ENCODE data around the gene TAS1R3.

Gene TAS1R3

GRCh38 chr1:1295154-1295923 lies 35.7 kb upstream of the TAS1R3 start:
- DNase-seq (ENCODE audit: low read depth in 2 of 2) = no peak

- DNase-seq (ENCODE audit: low read depth in 2 of 2) = no peak
Observed at GRCh38 chr1:1296070-1297061, 34.7 kb upstream of the TAS1R3 start.

- DNase-seq (ENCODE audit: low read depth in 2 of 2) = no peak
Observed at GRCh38 chr1:1297802-1298424, 33.2 kb upstream of the TAS1R3 start.

- no peak for DNase-seq (ENCODE audit: low read depth in 2 of 2)
Observed at GRCh38 chr1:1298861-1299685, 32.0 kb upstream of the TAS1R3 start.

GRCh38 chr1:1299686-1300351 lies 31.3 kb upstream of the TAS1R3 start:
- no peak for DNase-seq (ENCODE audit: low read depth in 2 of 2)

- no peak for DNase-seq (ENCODE audit: low read depth in 2 of 2)
Observed at GRCh38 chr1:1300352-1300739, 30.7 kb upstream of the TAS1R3 start.

- DNase-seq (ENCODE audit: low read depth in 2 of 2) = no peak
Observed at GRCh38 chr1:1302006-1302430, 29.1 kb upstream of the TAS1R3 start.

- no peak for DNase-seq (ENCODE audit: low read depth in 2 of 2)
Observed at GRCh38 chr1:1302951-1303509, 28.1 kb upstream of the TAS1R3 start.

- no peak for DNase-seq (ENCODE audit: low read depth in 2 of 2)
Observed at GRCh38 chr1:1303736-1304135, 27.3 kb upstream of the TAS1R3 start.

- no peak for DNase-seq (ENCODE audit: low read depth in 2 of 2)
Observed at GRCh38 chr1:1304331-1305299, 26.5 kb upstream of the TAS1R3 start.

- DNase-seq (ENCODE audit: low read depth in 2 of 2) = peak; percentile 61 to 62
Observed at GRCh38 chr1:1305300-1306069, 25.6 kb upstream of the TAS1R3 start.

GRCh38 chr1:1306070-1306660 lies 24.9 kb upstream of the TAS1R3 start:
- DNase-seq (ENCODE audit: low read depth in 2 of 2) = no peak

- no peak for DNase-seq (ENCODE audit: low read depth in 2 of 2)
Observed at GRCh38 chr1:1306661-1307260, 24.3 kb upstream of the TAS1R3 start.

- DNase-seq (ENCODE audit: low read depth in 2 of 2) = no peak
Observed at GRCh38 chr1:1307261-1307922, 23.7 kb upstream of the TAS1R3 start.

- peak; percentile 68 to 81 for DNase-seq (ENCODE audit: low read depth in 2 of 2)
Observed at GRCh38 chr1:1307923-1308755, 22.9 kb upstream of the TAS1R3 start, which contains the start of the genes ACAP3 and PUSL1. Gene ACAP3, minus strand, starts transcription at chr1:1307930. Its CDS starts 115 bp downstream, at chr1:1307815. Gene PUSL1, plus strand, starts transcription at chr1:1308597. Its CDS starts 47 bp downstream, at chr1:1308644.

GRCh38 chr1:1308756-1309250 lies 22.3 kb upstream of the TAS1R3 start:
- no peak for DNase-seq (ENCODE audit: low read depth in 2 of 2)

Data from stimulated activated CD8-positive, alpha-beta memory T cell treated with anti-CD3 and anti-CD28 coated beads, Interleukin-2, amount 100 ng/mL, for 1 hour (primary cell).